HepG2 (cell line): ENCODE measurements around the gene MED19. TPM values are rescaled to one million over a fixed set of nuclear protein-coding genes. Genes with fewer than 3 reads are reported as not detected.

Experiments used
- ATAC-seq: fragments of 200-7000 bp; cut with Tn5 transposase; 3 replicates; pipeline ENCODE4 v1.9.1; 2020; ENCODE audit warnings: mild to moderate bottlenecking, moderate library complexity
- BruUV-seq: library from RNA; stranded (reverse); fragments of 400-500 nt; replicated peaks from 2 replicates; lab custom pipeline; 2021; lab: Mats Ljungman, UMichigan
- CTCF ChIA-PET: fragments of 300-600 bp; formaldehyde crosslinking; extraction: SDS; loops from one replicate; lab custom pipeline; 2021; ENCODE audit warnings: low total read pairs, inconsistent platforms, low intra/inter-chr PET ratio; lab: Yijun Ruan, JAX
- POLR2A ChIA-PET: fragments of 350-600 bp; sonication (Branson Sonifier 250); formaldehyde crosslinking; loops from one replicate; lab custom pipeline; 2020; ENCODE audit warnings: antibody characterized with exemption, inconsistent platforms; lab: Yijun Ruan, JAX
- DNase-seq: peaks from one replicate; pipeline ENCODE4 v3.0.0-alpha.2; 2015; ENCODE audit warnings: low spot score
- FAIRE-seq: peaks from 3 replicates; lab custom pipeline; 2011; peaks lifted over from hg19 to GRCh38; lab: Jason Lieb, UNC
- H2AFZ ChIP-seq: one replicate; pipeline ENCODE4 v1.6.1; 2011; ENCODE audit warnings: low read length, inconsistent platforms
- H3K27ac ChIP-seq: fragments of 300-600 bp; 3 replicates; pipeline ENCODE4 v1.8.0; 2011; ENCODE audit warnings: mixed run types, mild to moderate bottlenecking, mixed read lengths, low read length, inconsistent platforms; ENCODE audit not compliant: insufficient read depth; ENCODE audit errors: extremely low read length
- H3K27me3 ChIP-seq, 2 experiments: fragments of 200-600 bp in 1 of 2; 2 replicates in 1 of 2; 3 replicates in 1 of 2; pipeline versions ENCODE4 v1.6.0 to v1.8.0; 2011; ENCODE audit warnings: low read length in 2 of 2, mild to moderate bottlenecking in 2 of 2, moderate library complexity in 2 of 2, inconsistent platforms in 1 of 2; ENCODE audit not compliant: insufficient read depth in 2 of 2, control insufficient read depth in 1 of 2
- H3K36me3 ChIP-seq, 2 experiments: fragments of 200-600 bp in 1 of 2; replicated peaks in 1 of 2; 2 replicates in 1 of 2; 3 replicates in 1 of 2; pipeline versions ENCODE4 v1.5.1 to v1.8.0; 2011; ENCODE audit warnings: low read length in 2 of 2, inconsistent platforms in 1 of 2; ENCODE audit not compliant: insufficient read depth in 2 of 2, control insufficient read depth in 1 of 2
- H3K4me1 ChIP-seq: 2 replicates; pipeline ENCODE4 v1.5.1; 2012; ENCODE audit warnings: low read length, inconsistent platforms; ENCODE audit not compliant: insufficient read depth
- H3K4me2 ChIP-seq: 2 replicates; pipeline ENCODE4 v1.6.0; 2011; ENCODE audit warnings: low read depth, low read length, inconsistent platforms
- H3K4me3 ChIP-seq, 3 experiments: fragments of 200-600 bp in 1 of 3; sonication (generic), shearing (Covaris generic) in 1 of 3; replicated peaks in 1 of 3; 2 replicates each; pipeline ENCODE4 v1.5.1; 2011 to 2016; ENCODE audit warnings: low read length in 3 of 3, inconsistent platforms in 2 of 3, low read depth in 2 of 3, mild to moderate bottlenecking in 2 of 3, control low read depth in 1 of 3, mixed read lengths in 1 of 3; ENCODE audit not compliant: insufficient read depth in 1 of 3
- H3K79me2 ChIP-seq: one replicate; pipeline ENCODE4 v1.6.1; 2011; ENCODE audit warnings: low read length, inconsistent platforms; ENCODE audit not compliant: insufficient read depth
- H3K9ac ChIP-seq: 2 replicates; pipeline ENCODE4 v1.6.0; 2011; ENCODE audit warnings: mild to moderate bottlenecking, low read depth, low read length, inconsistent platforms; ENCODE audit not compliant: insufficient read depth
- H3K9me3 ChIP-seq: 2 replicates; pipeline ENCODE4 v1.5.1; 2012; ENCODE audit warnings: mild to moderate bottlenecking, low read length
- H4K20me1 ChIP-seq: 2 replicates; pipeline ENCODE4 v1.6.0; 2011; ENCODE audit warnings: inconsistent platforms, mild to moderate bottlenecking, low read length, moderate library complexity; ENCODE audit not compliant: insufficient read depth
- CBX2 ChIP-seq, 2 experiments: fragments of 200-600 bp in 1 of 2; sonication (generic); formaldehyde crosslinking in 1 of 2; IDR thresholded peaks; 2 replicates each; pipeline versions ENCODE4 v1.7.0 to v1.8.1; 2018 to 2022; ENCODE audit warnings: low read depth in 2 of 2, low read length in 1 of 2, mild to moderate bottlenecking in 1 of 2, missing genetic modification reagents in 1 of 2
- CC2D1A ChIP-seq: sonication (generic); formaldehyde crosslinking; IDR thresholded peaks from 2 replicates; pipeline ENCODE4 v1.8.1; 2023; ENCODE audit warnings: mild to moderate bottlenecking, missing genetic modification reagents
- CERS6 ChIP-seq: sonication (generic); formaldehyde crosslinking; IDR thresholded peaks from 2 replicates; pipeline ENCODE4 v1.5.0; 2020; ENCODE audit warnings: missing genetic modification reagents
- GFI1 ChIP-seq: sonication (generic); formaldehyde crosslinking; IDR thresholded peaks from 2 replicates; pipeline ENCODE4 v1.5.0; 2020; ENCODE audit warnings: missing genetic modification reagents, mild to moderate bottlenecking, borderline replicate concordance
- GMEB2 ChIP-seq: IDR thresholded peaks from 2 replicates; pipeline ENCODE4 v1.6.1; 2016; ENCODE audit warnings: missing biosample characterization, missing genetic modification reagents, low read depth
- HES4 ChIP-seq: sonication (generic); formaldehyde crosslinking; IDR thresholded peaks from 2 replicates; pipeline ENCODE4 v1.9.0; 2021; ENCODE audit warnings: mild to moderate bottlenecking, missing genetic modification reagents, borderline replicate concordance
- THYN1 ChIP-seq: sonication (generic); formaldehyde crosslinking; IDR thresholded peaks from 2 replicates; pipeline ENCODE4 v1.8.1; 2023; ENCODE audit warnings: low read depth, mild to moderate bottlenecking, moderate library complexity, missing genetic modification reagents, borderline replicate concordance
- ZFAT ChIP-seq: sonication (generic); formaldehyde crosslinking; conservative IDR thresholded peaks from 2 replicates; pipeline ENCODE4 v1.8.1; 2023; ENCODE audit warnings: missing genetic modification reagents, inconsistent platforms
- ZNF333 ChIP-seq: sonication (generic); formaldehyde crosslinking; IDR thresholded peaks from 2 replicates; pipeline ENCODE4 v1.4.0; 2020; ENCODE audit warnings: mild to moderate bottlenecking, missing genetic modification reagents, borderline replicate concordance
- ZNF496 ChIP-seq: sonication (generic); formaldehyde crosslinking; IDR thresholded peaks from 2 replicates; pipeline ENCODE4 v1.8.1; 2023; ENCODE audit warnings: mild to moderate bottlenecking, moderate library complexity, missing genetic modification reagents; ENCODE audit not compliant: insufficient replicate concordance
- ZNF546 ChIP-seq: sonication (generic); formaldehyde crosslinking; conservative IDR thresholded peaks from 2 replicates; pipeline ENCODE4 v1.8.1; 2023; ENCODE audit warnings: mild to moderate bottlenecking, missing genetic modification reagents
- WGBS: methylation state at CpG from one replicate; pipeline ENCODE4 v1.1.6; 2017; ENCODE audit warnings: low lambda C conversion rate; 5-methylcytosine and 5-hydroxymethylcytosine counted together
- in situ Hi-C: cut with HindIII; loops from 2 replicates; pipeline ENCODE4 v1.10.0; 2017; ENCODE audit warnings: low pct_unique_long_range_greater_than_20kb; ENCODE audit not compliant: extremely low pct_ligation_motif_present
- intact Hi-C: fragments of 100-400 bp; cut with micrococcal nuclease; formaldehyde crosslinking; loops from one replicate; pipeline ENCODE4 v1.10.0; 2022; ENCODE audit not compliant: unreplicated experiment
- polyA plus RNA-seq, 8 experiments: library from polyadenylated mRNA; depleted of rRNA in 3 of 8; stranded (reverse) in 7 of 8; unstranded in 1 of 8; fragments of >200 nt; fragmentation: Illumina TruSeq in 4 of 8; extraction: Trizol in 4 of 8; gene quantifications; 2 replicates each; pipeline versions ENCODE4 v1.2.1 to v1.2.3, GENCODE V29; 2011 to 2016; ENCODE audit warnings: low read depth in 4 of 8, missing spikeins in 1 of 8, mixed read lengths in 1 of 8; ENCODE audit not compliant: insufficient read depth in 1 of 8
- total RNA-seq, 5 experiments: library from RNA; depleted of rRNA; stranded (reverse); fragments of >200 nt; fragmentation: Illumina TruSeq; extraction: Trizol; gene quantifications; 2 replicates each; pipeline ENCODE4 v1.2.3, GENCODE V29; 2016; ENCODE audit warnings: low read depth in 1 of 5
- TF ChIP-seq, protein P1 (sequence below): sonication (generic); formaldehyde crosslinking; IDR thresholded peaks from 2 replicates; pipeline ENCODE4 v1.5.0; 2020; ENCODE audit warnings: missing genetic modification reagents
- TF ChIP-seq, protein P2 (sequence below): sonication (generic); formaldehyde crosslinking; IDR thresholded peaks from 2 replicates; pipeline ENCODE4 v1.4.0; 2020; ENCODE audit warnings: missing genetic modification reagents, mild to moderate bottlenecking, borderline replicate concordance

Gene MED19
- total and polyA plus RNA-seq, 2 of the 13 experiments (the other 11 are each of a cell fraction or from before 2014, with no cell fraction given): 12.9 to 13.8 TPM

DNA sequence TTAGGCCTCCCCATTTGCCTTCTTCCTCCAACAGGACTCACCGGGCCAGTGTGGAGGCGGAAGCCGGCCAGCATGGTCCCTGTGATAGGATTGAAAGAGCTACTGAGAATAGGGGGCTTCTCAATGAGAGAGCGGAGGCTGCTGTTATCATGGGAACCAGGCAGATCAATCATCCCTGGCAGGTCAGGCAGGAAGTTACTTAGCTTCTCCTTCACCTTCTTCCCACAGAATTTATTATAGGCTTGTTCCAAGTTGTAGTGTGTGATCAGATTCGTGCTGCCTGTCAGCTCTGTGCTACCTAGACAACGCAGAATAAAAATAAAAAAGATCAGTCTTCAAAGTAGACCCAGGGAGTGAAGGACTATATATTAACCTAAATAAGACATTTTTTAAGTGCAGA lies 7.1 kb downstream of the MED19 start (continued):
- no peak for TF ChIP-seq GMEB2
- TF ChIP-seq CERS6 (CRISPR knock-in tag): no peak
- TF ChIP-seq, protein P1, sequence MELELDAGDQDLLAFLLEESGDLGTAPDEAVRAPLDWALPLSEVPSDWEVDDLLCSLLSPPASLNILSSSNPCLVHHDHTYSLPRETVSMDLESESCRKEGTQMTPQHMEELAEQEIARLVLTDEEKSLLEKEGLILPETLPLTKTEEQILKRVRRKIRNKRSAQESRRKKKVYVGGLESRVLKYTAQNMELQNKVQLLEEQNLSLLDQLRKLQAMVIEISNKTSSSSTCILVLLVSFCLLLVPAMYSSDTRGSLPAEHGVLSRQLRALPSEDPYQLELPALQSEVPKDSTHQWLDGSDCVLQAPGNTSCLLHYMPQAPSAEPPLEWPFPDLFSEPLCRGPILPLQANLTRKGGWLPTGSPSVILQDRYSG (CRISPR knock-in tag): no peak
- TF ChIP-seq GFI1 (CRISPR knock-in tag): no peak
- TF ChIP-seq, all 625 proteins: peak for 0

DNA sequence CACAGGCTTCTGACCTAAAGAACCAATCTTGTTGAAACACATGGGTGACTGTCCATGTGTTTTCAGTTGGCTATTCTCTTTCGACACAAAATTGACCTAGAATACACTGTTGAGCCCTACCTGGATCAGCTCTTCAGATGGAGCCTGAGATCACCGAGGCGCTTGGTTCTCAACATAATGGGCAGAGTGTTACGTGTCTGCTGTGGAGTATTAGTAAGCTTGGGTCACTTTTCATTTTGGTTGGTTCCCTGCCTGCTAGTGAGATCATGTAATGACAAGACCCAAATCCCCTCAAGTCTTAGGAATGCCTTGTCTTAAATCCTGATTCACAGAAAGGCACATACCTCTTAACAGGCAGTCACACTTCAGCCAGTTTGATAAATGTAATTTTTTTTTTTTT lies 8.7 kb downstream of the MED19 start:
- ChIA-PET CTCF (no interaction called here), POLR2A (interaction anchor here (0.6 to 2.5 kb wide), 3 partner anchors 9 to 36 kb away, joined by 3 to 12 read pairs (median 4); partner anchors contain the start of genes MED19 and TMX2)
- Histone ChIP-seq H3K9ac (no peak overlapping the region), H4K20me1 (no peaks in the 10 kb centered on the region), H3K4me2 (no peak overlapping the region), H3K4me3 (no peak overlapping the region), H3K27ac (no peak overlapping the region), H3K4me1 (peaks cover 10% of the 10 kb centered on the region), H3K79me2 (peaks cover 5% of the 10 kb centered on the region), H3K36me3 (peaks cover 20 to 56% of the 10 kb centered on the region in 2 experiments), H3K27me3 (no peaks in the 10 kb centered on the region), H3K9me3 (no peaks in the 10 kb centered on the region), H2AFZ (no peak overlapping the region)
- no TSS peak for BruUV-seq
- in situ Hi-C loops: no loop called here
- intact Hi-C loops: no loop called here
- no peak for DNase-seq
- FAIRE-seq: no peak
- WGBS: 100% methylated on average over 2 of the region's 4 CpGs
- ATAC-seq: no peak
- TF ChIP-seq HES4 (CRISPR knock-in tag) (no peak), CBX2 (IDR thresholded peaks at IDR 0.05; ENCODE audit: low read depth, low read length) (no peak), CBX2 (CRISPR knock-in tag; IDR thresholded peaks at IDR 0.05; ENCODE audit: low read depth) (no peak), ZNF546 (CRISPR knock-in tag) (no peak), CC2D1A (CRISPR knock-in tag) (no peak), ZNF333 (CRISPR knock-in tag) (no peak), THYN1 (CRISPR knock-in tag) (no peak), ZFAT (CRISPR knock-in tag) (no peak), ZNF496 (CRISPR knock-in tag) (no peak)
- TF ChIP-seq, protein P2, sequence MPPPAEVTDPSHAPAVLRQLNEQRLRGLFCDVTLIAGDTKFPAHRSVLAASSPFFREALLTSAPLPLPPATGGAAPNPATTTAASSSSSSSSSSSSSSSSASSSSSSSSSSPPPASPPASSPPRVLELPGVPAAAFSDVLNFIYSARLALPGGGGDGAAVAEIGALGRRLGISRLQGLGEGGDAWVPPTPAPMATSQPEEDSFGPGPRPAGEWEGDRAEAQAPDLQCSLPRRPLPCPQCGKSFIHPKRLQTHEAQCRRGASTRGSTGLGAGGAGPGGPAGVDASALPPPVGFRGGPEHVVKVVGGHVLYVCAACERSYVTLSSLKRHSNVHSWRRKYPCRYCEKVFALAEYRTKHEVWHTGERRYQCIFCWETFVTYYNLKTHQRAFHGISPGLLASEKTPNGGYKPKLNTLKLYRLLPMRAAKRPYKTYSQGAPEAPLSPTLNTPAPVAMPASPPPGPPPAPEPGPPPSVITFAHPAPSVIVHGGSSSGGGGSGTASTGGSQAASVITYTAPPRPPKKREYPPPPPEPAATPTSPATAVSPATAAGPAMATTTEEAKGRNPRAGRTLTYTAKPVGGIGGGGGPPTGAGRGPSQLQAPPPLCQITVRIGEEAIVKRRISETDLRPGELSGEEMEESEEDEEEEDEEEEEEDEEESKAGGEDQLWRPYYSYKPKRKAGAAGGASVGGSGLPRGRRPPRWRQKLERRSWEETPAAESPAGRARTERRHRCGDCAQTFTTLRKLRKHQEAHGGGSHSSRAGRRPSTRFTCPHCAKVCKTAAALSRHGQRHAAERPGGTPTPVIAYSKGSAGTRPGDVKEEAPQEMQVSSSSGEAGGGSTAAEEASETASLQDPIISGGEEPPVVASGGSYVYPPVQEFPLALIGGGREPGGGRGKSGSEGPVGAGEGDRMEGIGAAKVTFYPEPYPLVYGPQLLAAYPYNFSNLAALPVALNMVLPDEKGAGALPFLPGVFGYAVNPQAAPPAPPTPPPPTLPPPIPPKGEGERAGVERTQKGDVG (CRISPR knock-in tag): no peak
